Left forelimb (tissue), 1 donor: Measurements from ENCODE around the gene CLNK.

Experiments used
- DNase-seq: peaks from one replicate; pipeline ENCODE4 v3.0.0-alpha.2; 2018; ENCODE audit warnings: low spot score

Gene CLNK

DNA sequence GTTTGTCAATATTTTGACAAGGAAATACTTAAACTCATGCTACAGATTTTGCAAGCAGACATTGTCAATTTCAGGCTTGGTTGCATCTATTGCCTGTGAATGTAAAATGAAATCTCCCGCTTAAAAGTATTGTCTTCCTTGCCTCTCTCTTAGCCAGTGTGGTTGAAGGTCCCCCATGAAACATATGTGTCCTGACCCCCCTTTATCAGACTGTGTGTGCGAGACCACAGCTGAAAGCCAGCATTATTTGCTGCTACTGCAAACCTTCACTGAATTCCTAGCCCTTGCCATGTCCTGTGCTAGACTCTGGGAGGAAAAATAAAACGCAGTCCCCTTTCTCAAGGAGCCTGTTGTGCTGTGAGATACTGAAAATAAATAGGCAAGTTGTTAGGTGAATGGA, 16.6 kb upstream of the CLNK start:
- DNase-seq: no peak

DNA sequence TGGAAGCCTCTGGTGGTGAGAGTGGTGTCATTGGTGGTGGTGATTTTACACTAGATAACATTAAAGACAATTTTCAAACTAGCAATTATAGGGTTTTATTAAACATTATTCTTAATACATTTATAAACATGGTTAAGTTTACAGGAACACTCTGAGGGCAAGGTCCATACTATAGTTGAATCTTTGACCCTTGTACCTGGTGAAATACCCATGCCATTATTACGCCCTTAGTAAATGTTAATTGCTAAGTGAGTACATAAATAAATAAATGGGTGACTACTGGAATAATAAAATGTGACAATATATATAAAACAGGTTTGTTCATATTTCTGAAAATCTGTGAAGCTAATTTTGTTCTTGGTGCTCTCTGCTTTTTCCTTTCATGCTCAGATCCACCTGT, 13.6 kb upstream of the CLNK start:
- no peak for DNase-seq

DNA sequence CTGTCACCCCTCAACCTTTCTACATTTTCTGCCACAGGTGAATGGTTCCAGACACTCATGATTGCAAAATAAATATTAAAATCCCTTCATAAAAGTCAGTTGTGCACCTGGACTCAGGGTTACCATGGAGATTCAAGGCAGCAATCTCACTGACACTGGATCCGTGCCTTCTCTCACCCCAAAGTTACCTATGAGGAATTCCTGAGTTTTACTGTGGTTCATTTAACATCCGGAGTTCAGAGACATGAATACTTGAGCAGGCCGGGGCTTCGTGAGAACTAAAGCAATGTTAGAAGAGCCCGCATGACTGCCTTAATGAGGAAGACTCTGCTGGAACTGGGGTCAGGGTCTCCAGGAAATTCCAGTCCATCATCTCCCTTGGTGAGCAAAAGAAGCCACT, 12.5 kb upstream of the CLNK start:
- no peak for DNase-seq

DNA sequence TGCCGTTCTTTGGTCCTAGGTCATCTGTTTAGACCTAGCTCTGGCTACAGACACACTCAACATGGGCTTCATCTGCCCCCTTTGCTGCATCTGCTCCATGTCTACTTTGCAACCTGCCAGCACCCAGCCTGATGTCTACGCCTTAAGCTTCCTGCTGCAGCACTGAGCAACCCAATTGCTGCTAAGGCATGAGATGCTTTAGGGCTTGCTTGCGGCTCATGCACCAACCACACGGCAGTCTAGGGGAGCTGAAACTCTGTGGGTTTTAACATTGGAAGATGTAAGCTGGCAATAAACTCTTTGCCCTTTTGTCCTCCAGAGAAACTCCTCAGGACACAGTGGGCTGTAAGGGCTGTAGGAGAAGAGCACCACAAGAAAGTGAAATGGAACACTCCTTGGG, 11.7 kb upstream of the CLNK start:
- DNase-seq: no peak

DNA sequence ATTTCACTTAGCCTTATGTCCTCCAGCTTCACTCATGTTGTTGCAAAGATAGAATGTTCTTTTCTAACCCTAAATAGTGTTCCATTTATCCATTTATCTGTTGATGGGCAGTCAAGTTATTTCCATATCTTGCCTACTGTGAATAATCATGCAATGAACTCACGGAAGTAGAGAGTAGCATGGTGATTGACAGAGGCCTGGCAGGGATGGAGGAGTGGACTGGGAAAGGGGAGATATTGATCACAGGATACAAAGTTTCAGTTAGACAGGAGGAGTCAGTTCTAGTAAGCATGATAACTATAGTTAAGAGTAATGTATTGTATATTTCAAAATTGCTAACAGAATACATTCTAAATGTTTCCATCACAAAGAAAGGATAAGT, 10.3 kb upstream of the CLNK start:
- DNase-seq: no peak

DNA sequence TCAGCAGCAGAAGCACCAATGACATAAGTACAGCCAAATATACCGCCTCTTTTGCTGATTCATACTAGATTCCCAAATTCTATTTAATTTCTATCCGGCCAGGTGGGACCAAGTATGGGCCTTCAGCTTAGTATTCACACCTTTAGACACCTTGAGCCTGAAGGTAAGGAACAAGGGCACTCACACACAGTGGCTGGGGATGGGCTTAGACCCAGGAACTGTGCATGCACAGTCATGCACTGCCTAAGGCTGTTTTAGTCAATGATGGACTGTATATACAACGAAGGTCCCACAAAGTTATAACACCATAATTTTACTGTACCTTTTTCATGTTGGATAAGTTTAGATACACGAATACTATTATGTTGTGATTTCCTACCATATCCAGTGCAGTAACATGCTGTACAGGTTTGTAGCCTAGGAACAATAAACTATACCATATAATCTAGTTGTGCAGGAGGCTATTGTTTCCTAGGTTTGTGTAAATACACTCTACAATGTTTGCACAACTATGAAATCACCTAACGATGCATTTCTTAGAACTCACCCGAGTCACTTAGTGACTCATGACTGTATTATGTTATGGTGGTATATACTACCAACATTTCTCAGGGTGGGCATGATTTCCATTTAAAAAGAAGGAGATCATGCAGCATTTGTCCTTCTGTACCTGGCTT, 9.7 kb upstream of the CLNK start:
- DNase-seq: no peak

DNA sequence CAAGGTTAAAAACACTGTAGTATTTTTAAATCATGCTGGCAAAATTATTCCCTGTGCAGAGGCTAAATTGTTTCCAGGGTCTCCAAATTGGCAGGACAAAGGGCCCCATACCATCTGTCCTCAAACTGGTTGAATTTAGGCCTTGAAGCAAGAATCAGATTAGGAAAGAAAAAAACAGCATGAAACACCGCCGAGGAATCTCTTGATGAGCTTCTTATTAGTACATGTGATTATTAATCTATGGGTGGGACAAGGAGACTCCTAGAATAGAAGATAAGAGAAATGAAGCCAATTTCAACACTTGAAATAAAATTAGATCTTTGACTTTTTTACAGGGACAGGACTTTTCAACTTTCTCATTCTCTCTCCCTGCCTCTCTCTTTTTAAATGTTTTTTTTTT, 7.1 kb upstream of the CLNK start:
- DNase-seq: no peak

DNA sequence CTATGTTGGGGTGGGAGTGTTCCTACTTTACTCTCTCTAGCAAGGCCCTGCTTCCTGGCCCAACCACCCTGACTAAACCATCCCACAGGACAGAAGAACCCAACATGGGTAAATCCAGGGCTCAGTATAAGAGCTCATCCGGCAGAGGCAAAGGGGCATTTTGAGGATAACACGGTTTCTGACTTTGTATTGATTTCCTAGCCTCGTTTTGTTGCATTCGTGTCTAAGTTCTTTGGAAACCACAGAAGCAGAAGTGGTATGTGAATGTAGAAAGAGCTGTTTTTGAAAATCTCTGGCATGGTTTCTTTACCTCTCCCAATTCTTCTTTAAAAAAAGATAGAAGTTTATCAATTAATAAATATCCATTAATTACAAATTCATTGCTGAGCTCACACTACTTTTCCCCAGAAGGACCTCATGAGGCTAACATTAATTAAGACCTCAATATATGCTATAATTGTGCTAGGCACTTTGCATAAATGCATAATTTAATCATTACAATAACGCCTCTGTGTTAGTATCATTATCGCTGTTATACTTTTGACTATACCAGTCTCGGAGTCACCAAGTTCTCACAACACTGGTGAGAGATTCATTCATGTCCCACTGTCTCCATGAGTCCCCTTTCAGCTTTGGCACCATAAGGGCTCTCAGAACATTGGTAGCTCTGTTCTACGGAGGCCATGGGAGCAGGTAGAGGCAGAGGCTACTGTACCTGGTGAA, 5.8 kb upstream of the CLNK start:
- no peak for DNase-seq

DNA sequence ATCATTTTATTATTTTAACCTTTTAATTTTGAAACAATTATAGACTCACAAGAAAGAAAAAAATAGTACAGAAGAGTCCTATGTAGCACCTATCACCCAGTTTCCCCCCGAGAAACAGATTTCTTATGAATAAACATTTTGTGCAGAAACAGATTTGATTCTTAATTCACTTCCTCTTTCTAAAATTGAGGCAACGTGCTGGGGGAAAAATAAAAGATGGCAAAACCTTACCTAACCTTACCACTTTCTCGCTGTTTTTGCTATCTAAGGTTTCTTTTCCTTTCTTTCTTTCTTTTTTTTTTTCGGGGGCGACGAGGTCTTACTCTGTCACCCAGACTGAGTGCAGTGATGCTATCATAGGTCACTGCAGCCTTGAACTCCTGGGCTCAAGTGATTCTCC, 4.3 kb upstream of the CLNK start:
- no peak for DNase-seq

DNA sequence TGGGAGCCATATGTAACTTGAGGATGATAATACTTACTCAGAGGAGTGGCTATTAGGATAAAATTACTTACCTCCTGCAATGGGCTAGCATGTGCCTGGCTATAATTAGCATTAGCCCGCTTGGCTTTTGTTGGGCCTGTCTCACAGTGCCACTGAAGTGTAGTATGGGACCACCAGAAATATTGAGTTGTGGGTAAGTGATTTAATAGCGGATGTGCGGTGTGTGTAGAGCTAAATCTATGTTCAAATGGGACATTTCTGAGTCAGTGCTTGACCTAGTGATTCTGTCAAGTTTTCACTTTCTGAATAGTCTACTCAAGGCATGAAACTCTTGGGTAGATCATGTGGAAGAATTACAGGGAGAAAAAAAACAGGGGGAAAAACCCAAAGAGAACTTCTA, 3.5 kb upstream of the CLNK start:
- no peak for DNase-seq

DNA sequence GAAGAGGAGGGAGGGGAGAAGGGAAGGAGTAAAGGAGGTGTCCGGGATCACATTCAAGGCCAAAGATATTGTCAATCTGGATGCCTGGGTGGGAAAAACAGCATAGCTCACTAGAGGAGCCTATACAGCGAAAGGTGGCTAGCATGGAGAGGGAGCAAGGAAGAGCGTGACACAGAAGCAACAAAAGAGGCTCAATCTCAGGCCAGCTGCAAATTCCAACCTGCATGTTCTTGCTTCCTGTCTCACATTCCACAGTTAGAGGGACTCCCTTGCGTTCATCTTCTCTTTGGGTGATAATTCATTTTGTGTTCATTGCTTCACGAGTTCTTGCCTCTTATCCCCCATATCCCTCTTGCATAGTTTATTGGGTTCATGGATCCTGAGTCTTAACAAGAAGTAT, 3.0 kb upstream of the CLNK start:
- DNase-seq: no peak

DNA sequence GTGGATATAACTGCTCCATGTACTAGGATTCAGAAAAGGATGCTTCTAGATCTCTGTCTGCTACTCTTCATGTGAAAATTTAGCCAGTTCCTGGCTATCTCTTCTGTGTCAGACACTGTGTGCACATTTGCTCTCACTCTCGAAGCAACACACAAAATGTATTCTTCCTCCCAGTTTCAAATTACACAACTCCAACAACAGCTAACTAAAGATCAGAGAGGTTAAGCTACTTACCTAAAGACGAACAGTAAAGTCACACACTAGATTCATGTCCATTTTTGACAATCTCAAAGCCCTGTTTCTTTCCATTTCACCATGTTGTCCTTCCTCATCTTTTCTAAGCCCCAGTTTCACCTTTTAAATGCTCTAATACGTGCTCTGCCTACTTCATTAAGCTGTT, 2.2 kb downstream of the CLNK start:
- DNase-seq: no peak

DNA sequence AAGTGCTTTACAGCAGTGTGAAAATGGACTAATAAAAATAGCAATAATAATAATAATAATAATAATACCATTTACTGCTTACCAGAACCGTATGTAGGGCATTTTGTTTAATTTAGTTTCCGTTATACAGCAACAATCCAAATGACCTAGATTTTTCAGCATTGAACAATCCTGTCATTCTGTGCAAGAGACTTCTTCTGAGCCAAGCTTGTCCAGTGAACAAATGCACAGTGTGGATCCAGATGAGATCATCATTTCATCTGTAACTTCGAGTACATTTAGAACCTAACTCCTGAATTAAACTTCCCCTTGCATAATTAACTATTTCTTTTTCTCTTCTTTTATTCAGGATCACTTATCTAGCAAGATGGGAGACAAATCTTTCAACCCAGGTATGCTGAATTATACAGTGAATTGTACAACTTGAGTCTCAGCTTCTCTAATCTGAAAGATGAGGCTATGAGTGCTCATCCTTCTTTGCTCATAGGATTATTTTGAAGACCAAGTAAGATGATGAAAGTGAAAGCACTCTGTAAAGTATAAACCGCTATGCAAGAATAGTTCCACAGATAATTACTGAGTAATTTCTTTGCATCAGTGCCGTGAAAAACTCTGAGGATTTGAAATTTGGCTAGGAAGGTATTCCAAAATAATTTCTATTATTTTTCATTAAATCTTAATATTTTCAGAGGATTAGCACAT, 6.6 kb downstream of the CLNK start:
- DNase-seq: no peak

DNA sequence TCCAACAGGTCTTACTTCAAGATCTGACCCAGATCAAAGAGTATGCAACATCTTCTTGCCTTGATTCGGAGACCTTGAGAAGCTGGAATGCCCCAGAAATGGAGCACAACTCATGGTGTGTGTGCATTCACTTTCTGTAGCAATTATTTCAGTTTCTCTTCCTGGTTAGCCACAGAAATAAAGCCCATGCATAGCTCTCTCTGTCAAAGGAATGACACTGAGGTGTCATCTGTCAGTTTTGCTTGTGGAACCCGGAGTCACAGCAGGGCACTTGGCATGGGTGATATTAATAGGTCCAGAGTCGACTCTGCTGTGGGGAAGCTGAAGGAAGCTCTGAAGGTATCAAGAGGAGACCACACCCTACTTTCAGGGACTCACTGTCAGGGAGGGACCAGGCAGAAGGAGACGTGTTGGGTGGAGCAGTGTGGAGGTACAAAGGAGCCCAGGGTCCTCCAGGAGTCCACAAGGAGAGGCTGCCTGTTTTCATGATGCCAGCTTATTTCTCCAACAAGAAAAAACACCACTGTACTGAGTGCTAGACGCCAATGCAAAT, 10.7 kb downstream of the CLNK start:
- no peak for DNase-seq

DNA sequence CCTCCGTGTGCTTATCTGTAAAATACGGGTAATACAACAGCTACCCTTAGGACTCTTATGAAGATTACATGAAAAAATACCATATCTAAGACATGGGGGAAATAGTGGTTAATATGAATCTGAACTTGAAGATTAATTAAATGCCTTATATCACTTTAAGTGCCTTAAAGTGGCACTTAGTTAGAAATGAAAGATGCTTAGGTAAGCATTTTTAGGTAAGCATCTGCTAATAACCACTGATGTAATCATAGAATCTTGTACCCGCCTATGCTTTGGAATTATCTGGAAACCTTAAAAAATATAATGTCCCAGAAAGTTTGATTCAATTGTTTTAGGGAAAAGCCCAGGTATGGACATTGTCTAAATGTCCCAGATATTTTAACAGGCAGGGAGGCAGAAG, 12.2 kb downstream of the CLNK start:
- DNase-seq: no peak

DNA sequence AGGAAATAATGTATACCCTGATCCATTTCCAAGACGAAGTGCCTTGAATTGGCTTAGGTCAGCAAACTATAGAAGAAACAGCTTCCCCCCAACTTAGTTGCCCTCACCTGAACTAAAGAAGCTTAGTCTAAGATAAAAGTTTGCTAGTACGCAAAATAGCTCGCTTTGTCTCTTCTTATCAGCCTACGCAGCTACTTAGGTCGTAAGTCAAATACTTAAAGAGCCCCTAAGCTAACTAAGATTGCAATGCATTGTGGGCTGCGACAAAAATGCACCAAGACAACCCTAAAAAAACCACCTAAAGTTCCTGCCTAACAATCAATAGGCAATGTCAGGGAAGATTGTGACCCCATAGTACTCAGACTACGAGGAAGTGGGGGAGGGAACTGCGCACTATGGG, 12.8 kb downstream of the CLNK start:
- no peak for DNase-seq

DNA sequence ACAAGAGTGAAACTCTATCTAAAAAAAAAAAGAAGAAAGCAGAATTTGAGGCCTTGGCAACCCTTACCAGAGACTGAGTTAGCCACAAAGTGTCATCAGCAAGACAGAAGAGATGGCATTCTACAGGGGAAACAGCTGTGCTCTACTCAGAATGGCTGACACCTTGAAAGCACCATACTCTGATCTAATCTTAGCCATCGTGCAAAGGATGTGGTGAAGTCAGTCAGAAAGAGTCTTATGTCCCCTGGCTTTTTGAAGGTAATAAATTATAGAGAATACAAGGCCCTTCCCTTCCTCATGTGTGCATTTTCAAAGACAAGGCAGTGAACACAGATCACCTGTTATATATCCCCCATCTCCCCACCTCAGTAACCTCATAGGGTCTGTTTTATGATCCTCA, 13.2 kb downstream of the CLNK start:
- no peak for DNase-seq

DNA sequence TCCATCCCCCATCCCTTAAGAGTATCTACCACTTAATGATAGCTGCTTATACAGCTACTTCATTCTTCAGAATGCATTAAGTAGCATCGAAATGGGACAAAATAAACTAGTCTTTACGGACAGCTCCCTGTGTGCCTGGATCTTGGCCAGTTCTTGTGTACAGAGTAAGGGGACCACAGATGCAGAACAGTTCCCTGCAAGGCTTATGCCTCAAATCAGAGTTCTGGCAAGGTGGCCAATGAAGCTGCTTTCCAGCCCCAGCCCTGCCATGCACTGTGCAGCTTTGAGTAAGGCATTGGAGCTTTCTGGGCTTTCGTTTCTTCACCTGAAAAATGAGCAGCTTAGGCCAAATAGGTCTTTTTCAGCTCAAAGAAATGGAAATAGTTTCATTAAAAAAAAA, 14.2 kb downstream of the CLNK start:
- DNase-seq: no peak

DNA sequence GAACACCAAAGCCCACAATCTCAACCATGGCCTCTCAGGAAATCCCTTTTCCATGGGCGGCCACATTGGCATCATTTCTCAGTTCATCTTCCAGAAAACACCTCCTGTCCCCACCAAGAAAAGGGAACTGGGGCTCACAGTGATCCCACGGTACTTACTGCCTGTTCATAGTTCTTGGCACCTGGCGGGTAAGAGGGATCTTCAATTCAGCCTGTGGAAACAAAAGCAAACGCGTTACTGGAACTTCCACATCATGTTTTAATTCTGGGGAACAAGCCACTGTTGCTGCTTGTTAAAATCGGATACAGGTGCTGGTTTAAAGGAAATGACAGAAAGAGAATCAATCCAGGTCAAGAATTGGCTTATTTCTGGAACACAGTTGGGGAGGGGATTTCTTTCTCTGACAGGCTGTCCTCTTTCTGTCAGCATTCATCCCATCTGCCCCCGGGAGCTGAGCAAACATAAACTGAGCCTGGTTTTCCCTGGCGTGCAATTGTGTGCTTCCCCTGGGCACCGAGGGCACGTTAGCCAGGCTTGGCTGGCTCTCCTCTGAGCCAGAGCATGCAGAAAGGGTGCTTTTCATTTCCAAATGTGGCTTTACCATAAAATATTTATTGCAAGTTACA, 16.8 kb downstream of the CLNK start:
- no peak for DNase-seq

DNA sequence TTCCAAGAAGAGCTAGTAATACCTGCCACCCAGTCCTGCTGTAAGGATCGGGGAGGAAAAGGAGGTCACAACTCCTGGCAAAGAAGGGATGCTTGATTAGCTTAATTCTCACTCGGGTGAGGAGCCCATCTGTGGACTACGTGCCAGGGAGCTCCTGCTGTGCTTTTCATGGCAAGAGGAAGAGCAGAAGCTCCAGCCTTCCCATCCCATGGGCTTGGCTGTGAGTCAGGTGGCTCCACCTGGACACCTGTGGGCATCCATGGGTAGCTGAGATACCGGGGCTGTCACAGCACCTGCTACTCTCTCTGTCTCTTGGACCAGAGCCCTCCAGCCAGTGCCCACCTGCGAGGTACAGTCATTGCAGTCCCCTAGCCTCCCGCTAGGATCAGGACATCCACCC, 18.0 kb downstream of the CLNK start:
- DNase-seq: no peak

DNA sequence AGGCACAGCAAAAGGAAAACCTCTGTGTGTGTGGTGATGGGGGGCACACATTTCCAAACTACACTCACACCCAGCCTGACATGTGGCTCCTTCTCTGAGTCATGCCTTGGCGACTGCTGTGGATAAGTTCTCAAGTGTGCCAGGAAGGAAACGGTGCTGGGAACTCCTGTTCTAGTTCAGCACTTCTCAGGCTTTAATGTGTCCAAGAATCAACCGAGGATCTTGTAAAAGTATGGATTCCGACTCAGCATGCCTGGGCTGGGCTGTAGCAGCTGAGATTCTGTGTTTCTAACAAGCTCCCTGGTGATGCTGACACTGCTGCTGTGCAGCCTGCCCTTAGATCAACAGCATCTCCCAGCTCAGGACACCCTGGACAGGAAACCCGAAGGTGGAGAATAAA, 20.2 kb downstream of the CLNK start:
- no peak for DNase-seq

DNA sequence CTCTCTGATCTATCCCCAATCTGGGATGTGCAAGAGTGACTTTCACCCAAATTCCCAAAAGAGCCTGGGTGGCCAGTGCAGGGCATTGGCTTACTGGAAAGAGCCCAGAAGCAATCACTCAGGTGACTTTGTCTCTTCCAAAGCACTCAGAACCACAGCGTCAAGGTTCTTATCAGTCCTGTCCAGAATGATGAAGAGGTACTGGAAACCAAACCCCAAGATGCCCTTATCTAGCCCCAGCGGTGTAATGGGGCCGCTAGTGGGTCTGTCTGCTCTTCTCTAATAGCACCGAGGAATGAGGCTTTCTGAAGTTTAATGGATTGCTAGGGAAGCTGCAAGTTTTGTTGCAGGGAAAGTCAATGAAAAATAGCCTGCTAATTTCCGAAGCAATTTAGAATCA, 21.6 kb downstream of the CLNK start:
- no peak for DNase-seq

DNA sequence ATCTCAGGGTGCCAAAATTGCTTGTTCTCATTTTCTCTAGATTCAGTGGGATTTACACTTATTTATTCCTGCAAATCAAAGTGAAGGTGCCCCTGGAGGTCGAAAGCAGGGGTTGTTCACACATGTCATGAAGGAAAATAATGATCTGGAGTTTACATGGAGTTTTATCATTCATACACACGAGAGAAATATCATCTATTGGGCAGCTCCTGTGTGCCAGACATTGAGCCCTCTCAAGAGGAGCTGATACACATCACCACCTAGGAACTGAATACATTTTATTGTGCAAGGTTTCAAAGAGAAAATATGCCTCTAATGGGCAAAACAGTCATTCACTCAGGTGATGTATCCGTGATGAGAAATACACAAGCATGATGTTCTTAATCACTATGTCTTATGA, 23.5 kb downstream of the CLNK start:
- DNase-seq: no peak
